Osteoblast (primary cell): ENCODE measurements around the gene SLC2A9. TPM values are rescaled to one million over a fixed set of nuclear protein-coding genes. Genes with fewer than 3 reads are reported as not detected.

Source experiments
- DNase-seq: peaks from one replicate; pipeline ENCODE4 v3.0.0; 2011; ENCODE audit warnings: low spot score, mixed read lengths; ENCODE audit not compliant: insufficient read length; ENCODE audit errors: missing footprints
- H2AFZ ChIP-seq: 2 replicates; pipeline ENCODE4 v1.6.0; 2011; ENCODE audit warnings: mild to moderate bottlenecking, low read length
- H3K27ac ChIP-seq: 2 replicates; pipeline ENCODE4 v1.5.1; 2011; ENCODE audit warnings: mild to moderate bottlenecking, low read depth, low read length, moderate library complexity
- H3K27me3 ChIP-seq: 2 replicates; pipeline ENCODE4 v1.6.0; 2012; ENCODE audit warnings: mild to moderate bottlenecking, control low read depth, inconsistent platforms, low read length, moderate library complexity; ENCODE audit not compliant: insufficient read depth
- H3K36me3 ChIP-seq: 2 replicates; pipeline ENCODE4 v1.5.1; 2011; ENCODE audit warnings: mild to moderate bottlenecking, low read length, control low read depth, moderate library complexity; ENCODE audit not compliant: insufficient read depth
- H3K4me1 ChIP-seq: 2 replicates; pipeline ENCODE4 v1.5.1; 2011; ENCODE audit warnings: mild to moderate bottlenecking, low read length, control low read depth, moderate library complexity; ENCODE audit not compliant: insufficient read depth
- H3K4me2 ChIP-seq: 2 replicates; pipeline ENCODE4 v1.6.0; 2011; ENCODE audit warnings: mild to moderate bottlenecking, low read length; ENCODE audit not compliant: insufficient read depth
- H3K4me3 ChIP-seq: fragments of 200-600 bp; sonication (generic); 3 replicates; pipeline ENCODE4 v1.5.1; 2012; ENCODE audit warnings: mild to moderate bottlenecking, low read length, inconsistent platforms; ENCODE audit not compliant: insufficient read depth
- H3K79me2 ChIP-seq: 2 replicates; pipeline ENCODE4 v1.6.0; 2012; ENCODE audit warnings: mild to moderate bottlenecking, low read length, control low read depth, inconsistent platforms; ENCODE audit not compliant: insufficient read depth
- H3K9me3 ChIP-seq: 2 replicates; pipeline ENCODE4 v1.5.1; 2011; ENCODE audit warnings: low read depth, low read length, control low read depth
- H4K20me1 ChIP-seq: 2 replicates; pipeline ENCODE4 v1.6.0; 2012; ENCODE audit warnings: mild to moderate bottlenecking, low read length, control low read depth; ENCODE audit not compliant: insufficient read depth
- total RNA-seq: library from RNA; depleted of rRNA; stranded (reverse); fragments of >200 nt; gene quantifications from 2 replicates; pipeline ENCODE4 v1.2.3, GENCODE V29; 2012
- TF ChIP-seq, protein P1 (sequence below): IDR thresholded peaks from 2 replicates; pipeline ENCODE4 v1.5.1; 2011; ENCODE audit warnings: mild to moderate bottlenecking, low read depth, low read length, moderate library complexity; ENCODE audit errors: extremely low read depth

SLC2A9 gene
- total RNA-seq, 1 donor: 2.5 TPM

DNA sequence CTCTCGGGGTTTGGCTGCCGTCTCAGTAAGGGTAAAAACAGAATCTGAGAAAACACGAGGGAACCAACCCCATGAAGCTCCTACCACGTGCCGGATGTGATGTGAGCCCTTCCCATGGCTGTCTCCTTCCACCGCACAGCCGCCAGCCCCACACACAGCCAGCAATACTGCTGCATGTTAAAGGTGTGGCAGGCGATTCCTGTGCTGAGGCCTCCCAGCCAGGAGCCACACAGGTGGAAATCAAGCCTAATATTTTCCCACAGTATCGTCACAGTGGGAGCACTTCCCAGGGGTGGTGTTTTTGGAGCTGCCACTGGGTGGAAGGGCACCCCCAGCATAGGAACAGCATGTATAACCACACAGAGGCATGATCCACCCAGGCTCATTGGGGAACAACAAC is 77.5 kb downstream of the SLC2A9 start:
- TF ChIP-seq, protein P1, sequence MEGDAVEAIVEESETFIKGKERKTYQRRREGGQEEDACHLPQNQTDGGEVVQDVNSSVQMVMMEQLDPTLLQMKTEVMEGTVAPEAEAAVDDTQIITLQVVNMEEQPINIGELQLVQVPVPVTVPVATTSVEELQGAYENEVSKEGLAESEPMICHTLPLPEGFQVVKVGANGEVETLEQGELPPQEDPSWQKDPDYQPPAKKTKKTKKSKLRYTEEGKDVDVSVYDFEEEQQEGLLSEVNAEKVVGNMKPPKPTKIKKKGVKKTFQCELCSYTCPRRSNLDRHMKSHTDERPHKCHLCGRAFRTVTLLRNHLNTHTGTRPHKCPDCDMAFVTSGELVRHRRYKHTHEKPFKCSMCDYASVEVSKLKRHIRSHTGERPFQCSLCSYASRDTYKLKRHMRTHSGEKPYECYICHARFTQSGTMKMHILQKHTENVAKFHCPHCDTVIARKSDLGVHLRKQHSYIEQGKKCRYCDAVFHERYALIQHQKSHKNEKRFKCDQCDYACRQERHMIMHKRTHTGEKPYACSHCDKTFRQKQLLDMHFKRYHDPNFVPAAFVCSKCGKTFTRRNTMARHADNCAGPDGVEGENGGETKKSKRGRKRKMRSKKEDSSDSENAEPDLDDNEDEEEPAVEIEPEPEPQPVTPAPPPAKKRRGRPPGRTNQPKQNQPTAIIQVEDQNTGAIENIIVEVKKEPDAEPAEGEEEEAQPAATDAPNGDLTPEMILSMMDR: no peak
- H3K27me3 ChIP-seq: no peaks in the 10 kb centered on the region
- H2AFZ ChIP-seq: no peak overlapping the region
- H4K20me1 ChIP-seq: no peaks in the 10 kb centered on the region
- H3K4me2 ChIP-seq: no peak overlapping the region
- no peaks in the 10 kb centered on the region for H3K36me3 ChIP-seq
- H3K4me3 ChIP-seq: no peak overlapping the region
- no peaks in the 10 kb centered on the region for H3K4me1 ChIP-seq
- no peak for DNase-seq
- H3K27ac ChIP-seq: no peak overlapping the region
- no peaks in the 10 kb centered on the region for H3K79me2 ChIP-seq
- no peaks in the 10 kb centered on the region for H3K9me3 ChIP-seq

DNA sequence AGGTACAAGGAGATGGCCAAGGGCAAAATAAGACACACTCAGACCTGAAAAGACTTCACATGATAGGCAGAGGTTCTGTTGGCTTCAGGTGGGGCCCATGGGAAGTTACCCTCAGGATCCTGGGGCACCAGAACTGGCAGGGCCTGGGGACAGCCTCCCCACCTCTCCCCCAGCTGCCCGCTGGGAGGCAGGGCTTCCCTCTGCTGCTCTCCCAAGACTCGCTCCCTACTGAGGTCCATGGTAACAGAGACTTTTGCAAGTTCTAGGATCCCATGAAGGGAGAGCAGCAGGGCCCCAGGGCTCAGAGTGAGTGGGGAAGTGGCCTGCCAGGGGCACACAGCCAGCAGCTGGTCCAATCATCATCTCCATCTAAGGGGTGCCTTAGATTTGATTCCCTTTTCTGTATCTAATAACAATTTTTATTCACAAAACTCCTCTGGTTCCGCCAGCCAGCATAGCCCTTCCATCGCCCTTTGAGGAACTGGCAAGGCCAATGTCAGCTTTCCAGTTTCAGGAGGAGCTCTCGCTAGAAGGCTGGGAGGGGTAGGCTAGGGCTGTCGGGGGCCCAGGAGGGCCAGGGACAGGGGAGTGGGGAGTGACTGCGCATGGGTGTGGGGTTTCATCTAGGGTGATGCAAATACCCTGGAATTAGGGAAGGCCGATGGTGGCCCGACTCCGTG is 78.2 kb downstream of the SLC2A9 start:
- no peaks in the 10 kb centered on the region for H3K36me3 ChIP-seq
- H3K4me3 ChIP-seq: no peak overlapping the region
- DNase-seq: no peak
- H3K9me3 ChIP-seq: no peaks in the 10 kb centered on the region
- TF ChIP-seq, protein P1: no peak
- no peak overlapping the region for H3K4me2 ChIP-seq
- no peaks in the 10 kb centered on the region for H4K20me1 ChIP-seq
- H3K27me3 ChIP-seq: no peaks in the 10 kb centered on the region
- no peak overlapping the region for H2AFZ ChIP-seq
- no peak overlapping the region for H3K27ac ChIP-seq
- H3K79me2 ChIP-seq: no peaks in the 10 kb centered on the region
- H3K4me1 ChIP-seq: no peaks in the 10 kb centered on the region

DNA sequence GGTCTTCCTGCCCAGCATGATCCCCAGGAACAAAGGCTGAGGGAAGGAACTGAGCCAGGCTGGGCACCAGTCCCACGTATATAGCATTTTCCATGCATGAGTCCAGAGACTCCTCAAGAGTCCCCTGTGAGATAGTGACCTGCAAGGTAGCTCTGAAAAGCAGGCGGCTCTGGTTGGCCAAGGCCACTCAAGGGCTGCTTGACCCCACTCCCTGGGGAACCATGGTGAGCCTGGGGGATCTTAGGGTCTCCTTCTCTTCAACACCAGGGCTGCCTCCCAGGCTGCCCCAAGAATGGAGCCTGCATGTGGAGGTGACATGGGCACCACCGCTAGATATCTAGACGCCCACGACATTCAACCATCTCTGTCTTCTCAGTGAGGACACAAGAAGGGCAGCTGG is 79.2 kb downstream of the SLC2A9 start:
- no peaks in the 10 kb centered on the region for H3K79me2 ChIP-seq
- no peaks in the 10 kb centered on the region for H3K9me3 ChIP-seq
- H3K27me3 ChIP-seq: no peaks in the 10 kb centered on the region
- no peak overlapping the region for H3K4me2 ChIP-seq
- TF ChIP-seq, protein P1: no peak
- no peak for DNase-seq
- H4K20me1 ChIP-seq: no peaks in the 10 kb centered on the region
- no peaks in the 10 kb centered on the region for H3K4me1 ChIP-seq
- no peaks in the 10 kb centered on the region for H3K36me3 ChIP-seq
- no peak overlapping the region for H3K27ac ChIP-seq
- H3K4me3 ChIP-seq: no peak overlapping the region
- H2AFZ ChIP-seq: no peak overlapping the region

DNA sequence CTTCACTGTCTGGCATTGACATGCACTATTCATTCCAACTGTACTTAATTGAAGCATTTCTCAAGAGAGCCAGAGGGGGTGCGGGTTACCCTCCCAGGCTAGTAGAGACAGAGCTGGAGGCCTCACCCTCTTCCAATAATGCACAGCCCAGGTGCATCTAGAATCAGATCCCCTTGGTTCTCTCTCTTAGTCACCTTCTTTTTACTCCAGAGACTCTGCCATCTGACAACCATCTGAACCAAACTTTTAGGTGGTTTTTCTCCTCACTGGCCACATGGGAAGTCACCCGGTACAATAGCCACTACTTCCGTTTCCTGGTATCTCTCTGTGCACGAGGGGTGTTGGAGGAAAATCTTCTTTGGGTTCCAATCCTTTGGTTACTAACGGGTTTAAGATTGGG is 81.3 kb downstream of the SLC2A9 start:
- TF ChIP-seq, protein P1: no peak
- DNase-seq: no peak
- Histone ChIP-seq H4K20me1 (no peaks in the 10 kb centered on the region), H3K4me1 (no peaks in the 10 kb centered on the region), H3K27ac (no peak overlapping the region), H3K4me2 (no peak overlapping the region), H3K9me3 (no peaks in the 10 kb centered on the region), H3K27me3 (no peaks in the 10 kb centered on the region), H3K36me3 (no peaks in the 10 kb centered on the region), H3K4me3 (no peak overlapping the region), H2AFZ (no peak overlapping the region), H3K79me2 (no peaks in the 10 kb centered on the region)
